ENCODE measurements around the gene KRTAP10-5.

GRCh38 chr21:44539991-44540666, 40.3 kb downstream of the KRTAP10-5 start, which contains the start of gene KRTAP10-1:
- no peak for TF ChIP-seq EZH2 (IDR thresholded peaks at IDR 0.05; ENCODE audit: insufficient read depth, low read length)
- no peak for TF ChIP-seq CTCF (IDR thresholded peaks at IDR 0.05; ENCODE audit: insufficient read depth, low read depth, low read length)
